ENCODE data around the gene REXO1.

REXO1 gene

GRCh38 chr19:1785310-1785709, 63.0 kb downstream of the REXO1 start:
- Histone ChIP-seq H3K4me3 (no peak overlapping the region), H3K27me3 (peaks cover 40 to 69% (median 50%) of the 10 kb centered on the region in 11 experiments), H3K9me3 (replicated peaks in 1 of 11) (peaks cover 6 to 15% (median 10%) of the 10 kb centered on the region in 11 experiments; a peak in 20 of 22 replicates), H4K20me1 (peaks cover 0 to 10% (median 0%) of the 10 kb centered on the region in 11 experiments; a peak in 4 of 22 replicates), H3K27ac (no peak overlapping the region), H3K9ac (no peak overlapping the region), H3K36me3 (no peaks in the 10 kb centered on the region), H3K4me1 (peaks cover 0 to 39% (median 19%) of the 10 kb centered on the region in 10 experiments; a peak in 14 of 20 replicates), H3K4me2 (no peak overlapping the region)
- TF ChIP-seq Cebpa-rat (IDR thresholded peaks at IDR 0.05) = no peak

- H3K27me3 ChIP-seq = peaks cover 47 to 74% (median 58%) of the 10 kb centered on the region in 11 experiments
- peak overlapping the region in 7 of 11 experiments; percentile 10 to 30 (median 20); a peak in 6 of 22 replicates for H3K4me2 ChIP-seq
- no peak for TF ChIP-seq Cebpa-rat (IDR thresholded peaks at IDR 0.05)
Observed at GRCh38 chr19:1783874-1784273, 64.4 kb downstream of the REXO1 start.

GRCh38 chr19:1783354-1783753, 64.9 kb downstream of the REXO1 start:
- H3K4me3 ChIP-seq = no peak overlapping the region
- H3K4me1 ChIP-seq = peaks cover 5 to 43% (median 28%) of the 10 kb centered on the region in 10 experiments; a peak in 19 of 20 replicates
- H3K36me3 ChIP-seq = no peaks in the 10 kb centered on the region
- H3K9me3 ChIP-seq (replicated peaks in 1 of 11) = peaks cover 6 to 15% (median 10%) of the 10 kb centered on the region in 11 experiments; a peak in 20 of 22 replicates
- H4K20me1 ChIP-seq = peaks cover 0 to 15% (median 0%) of the 10 kb centered on the region in 11 experiments; a peak in 8 of 22 replicates
- H3K27ac ChIP-seq = no peak overlapping the region
- TF ChIP-seq Cebpa-rat (IDR thresholded peaks at IDR 0.05) = no peak
- peak overlapping the region in 5 of 11 experiments; percentile 10 to 49 (median 30); a peak in 5 of 22 replicates for H3K4me2 ChIP-seq
- no peak overlapping the region for H3K9ac ChIP-seq
- peaks cover 47 to 74% (median 58%) of the 10 kb centered on the region in 11 experiments for H3K27me3 ChIP-seq

More at GRCh38 chr19:1783874-1784273, 64.4 kb downstream of the REXO1 start:
- Histone ChIP-seq H3K36me3 (no peaks in the 10 kb centered on the region), H4K20me1 (peaks cover 0 to 10% (median 0%) of the 10 kb centered on the region in 11 experiments; a peak in 8 of 22 replicates), H3K27ac (no peak overlapping the region), H3K4me3 (no peak overlapping the region), H3K4me1 (peaks cover 5 to 47% (median 28%) of the 10 kb centered on the region in 10 experiments; a peak in 19 of 20 replicates), H3K9me3 (replicated peaks in 1 of 11) (peaks cover 6 to 15% (median 10%) of the 10 kb centered on the region in 11 experiments; a peak in 20 of 22 replicates), H3K9ac (no peak overlapping the region)

GRCh38 chr19:1782521-1782920, 65.8 kb downstream of the REXO1 start:
- Histone ChIP-seq H3K36me3 (no peaks in the 10 kb centered on the region), H3K4me3 (no peak overlapping the region), H3K4me1 (peaks cover 5 to 43% (median 28%) of the 10 kb centered on the region in 10 experiments; a peak in 19 of 20 replicates), H3K9me3 (replicated peaks in 1 of 11) (peaks cover 6 to 15% (median 10%) of the 10 kb centered on the region in 11 experiments; a peak in 20 of 22 replicates), H3K27me3 (peaks cover 48 to 74% (median 60%) of the 10 kb centered on the region in 11 experiments), H3K9ac (no peak overlapping the region), H3K4me2 (peak overlapping the region in 6 of 11 experiments; percentile 1 to 60 (median 49); a peak in 11 of 22 replicates), H4K20me1 (peaks cover 0 to 20% (median 0%) of the 10 kb centered on the region in 11 experiments; a peak in 6 of 22 replicates), H3K27ac (no peak overlapping the region)
- TF ChIP-seq Cebpa-rat (IDR thresholded peaks at IDR 0.05) = no peak

- Histone ChIP-seq H3K27ac (no peak overlapping the region), H3K9me3 (replicated peaks in 1 of 11) (peaks cover 6 to 16% (median 11%) of the 10 kb centered on the region in 11 experiments; a peak in 20 of 22 replicates), H3K27me3 (peaks cover 70 to 87% (median 81%) of the 10 kb centered on the region in 11 experiments), H4K20me1 (peaks cover 0 to 35% (median 5%) of the 10 kb centered on the region in 11 experiments; a peak in 13 of 22 replicates), H3K4me2 (peak overlapping the region in 9 of 11 experiments; percentile 30 to 90 (median 76); a peak in 17 of 22 replicates), H3K4me1 (peaks cover 12 to 56% (median 38%) of the 10 kb centered on the region in 10 experiments), H3K9ac (no peak overlapping the region), H3K36me3 (no peaks in the 10 kb centered on the region), H3K4me3 (no peak overlapping the region)
- no peak for TF ChIP-seq Cebpa-rat (IDR thresholded peaks at IDR 0.05)
Observed at GRCh38 chr19:1780272-1780958, 67.9 kb downstream of the REXO1 start.

GRCh38 chr19:1779574-1779973, 68.7 kb downstream of the REXO1 start:
- Histone ChIP-seq H3K4me3 (no peak overlapping the region), H3K9me3 (replicated peaks in 1 of 11) (peaks cover 14 to 24% (median 19%) of the 10 kb centered on the region in 11 experiments), H3K27me3 (peaks cover 78 to 96% (median 89%) of the 10 kb centered on the region in 11 experiments), H3K4me1 (peaks cover 12 to 61% (median 43%) of the 10 kb centered on the region in 10 experiments), H3K27ac (no peak overlapping the region), H4K20me1 (peaks cover 0 to 35% (median 5%) of the 10 kb centered on the region in 11 experiments; a peak in 13 of 22 replicates), H3K36me3 (no peaks in the 10 kb centered on the region), H3K4me2 (peak overlapping the region; percentile 28 to 90 (median 66); a peak in 21 of 22 replicates), H3K9ac (no peak overlapping the region)
- no peak for TF ChIP-seq Cebpa-rat (IDR thresholded peaks at IDR 0.05)

- no peak overlapping the region for H3K4me2 ChIP-seq
- no peak for TF ChIP-seq Cebpa-rat (IDR thresholded peaks at IDR 0.05)
- H3K27me3 ChIP-seq = peaks cover 94 to 100% (median 99%) of the 10 kb centered on the region in 11 experiments
Observed at GRCh38 chr19:1777149-1777548, 71.1 kb downstream of the REXO1 start.

GRCh38 chr19:1776606-1777147, 71.6 kb downstream of the REXO1 start:
- H4K20me1 ChIP-seq = peaks cover 0 to 35% (median 5%) of the 10 kb centered on the region in 11 experiments; a peak in 13 of 22 replicates
- H3K9me3 ChIP-seq (replicated peaks in 1 of 11) = peaks cover 16 to 27% (median 21%) of the 10 kb centered on the region in 11 experiments
- H3K4me3 ChIP-seq = peak overlapping the region in 4 of 10 experiments; percentile 48 to 56 (median 52); a peak in 7 of 20 replicates
- peaks cover 12 to 47% (median 31%) of the 10 kb centered on the region in 10 experiments for H3K4me1 ChIP-seq
- no peak for TF ChIP-seq Cebpa-rat (IDR thresholded peaks at IDR 0.05)
- H3K27me3 ChIP-seq = peaks cover 92 to 100% (median 99%) of the 10 kb centered on the region in 11 experiments
- no peak overlapping the region for H3K27ac ChIP-seq
- H3K9ac ChIP-seq = no peak overlapping the region
- H3K36me3 ChIP-seq = no peaks in the 10 kb centered on the region
- H3K4me2 ChIP-seq = peak overlapping the region; percentile 84 to 95 (median 90); a peak in 17 of 22 replicates

More at GRCh38 chr19:1777149-1777548, 71.1 kb downstream of the REXO1 start:
- Histone ChIP-seq H4K20me1 (peaks cover 0 to 35% (median 5%) of the 10 kb centered on the region in 11 experiments; a peak in 13 of 22 replicates), H3K4me1 (peaks cover 12 to 50% (median 32%) of the 10 kb centered on the region in 10 experiments), H3K36me3 (no peaks in the 10 kb centered on the region), H3K9me3 (replicated peaks in 1 of 11) (peaks cover 15 to 27% (median 21%) of the 10 kb centered on the region in 11 experiments), H3K27ac (no peak overlapping the region), H3K4me3 (no peak overlapping the region), H3K9ac (no peak overlapping the region)
